HG02870 (cell line): Measurements from ENCODE around the gene PTPRC.

Source experiments
- ATAC-seq: cut with Tn5 transposase; IDR thresholded peaks from one replicate; pipeline ENCODE4 v1.9.1; 2021; ENCODE audit warnings: mild to moderate bottlenecking, moderate library complexity; ENCODE audit not compliant: unreplicated experiment

Gene PTPRC

GRCh38 chr1:198669023-198669698 lies 30.3 kb downstream of the PTPRC start:
- ATAC-seq, result peak; percentile 95

- ATAC-seq, result no peak
Observed at GRCh38 chr1:198669771-198670170, 30.9 kb downstream of the PTPRC start.

- no peak for ATAC-seq
Observed at GRCh38 chr1:198671136-198671535, 32.3 kb downstream of the PTPRC start.

GRCh38 chr1:198672124-198672523 lies 33.3 kb downstream of the PTPRC start:
- ATAC-seq, result no peak

- no peak for ATAC-seq
Observed at GRCh38 chr1:198674009-198674408, 35.2 kb downstream of the PTPRC start.

GRCh38 chr1:198676253-198676652 lies 37.4 kb downstream of the PTPRC start:
- ATAC-seq, result no peak

- ATAC-seq, result no peak
Observed at GRCh38 chr1:198677027-198677426, 38.2 kb downstream of the PTPRC start.

GRCh38 chr1:198677871-198678270 lies 39.0 kb downstream of the PTPRC start:
- no peak for ATAC-seq

GRCh38 chr1:198678301-198678836 lies 39.5 kb downstream of the PTPRC start:
- ATAC-seq, result no peak

GRCh38 chr1:198678901-198679329 lies 40.1 kb downstream of the PTPRC start:
- no peak for ATAC-seq

GRCh38 chr1:198679535-198680173 lies 40.8 kb downstream of the PTPRC start:
- ATAC-seq, result no peak

GRCh38 chr1:198680174-198680875 lies 41.5 kb downstream of the PTPRC start:
- no peak for ATAC-seq

GRCh38 chr1:198681252-198681651 lies 42.4 kb downstream of the PTPRC start:
- no peak for ATAC-seq

GRCh38 chr1:198681831-198682759 lies 43.3 kb downstream of the PTPRC start:
- ATAC-seq, result peak; percentile 96

GRCh38 chr1:198682850-198683249 lies 44.0 kb downstream of the PTPRC start:
- no peak for ATAC-seq

- no peak for ATAC-seq
Observed at GRCh38 chr1:198683449-198683848, 44.6 kb downstream of the PTPRC start.

GRCh38 chr1:198686069-198686728 lies 47.4 kb downstream of the PTPRC start:
- no peak for ATAC-seq

GRCh38 chr1:198687429-198687828 lies 48.6 kb downstream of the PTPRC start:
- ATAC-seq, result no peak

GRCh38 chr1:198691063-198691462 lies 52.2 kb downstream of the PTPRC start:
- no peak for ATAC-seq

- ATAC-seq, result no peak
Observed at GRCh38 chr1:198693321-198693720, 54.5 kb downstream of the PTPRC start.
